Posterior cingulate gyrus (tissue), 11 donors: ENCODE results near the gene PRPSAP1.

ENCODE experiments used
- DNase-seq, 10 donors: peaks; one replicate each; pipeline versions ENCODE4 v3.0.0 to v3.0.0-alpha.2; 2020 to 2021; ENCODE audit warnings: mixed read lengths in 3 of 10
- intact Hi-C: fragments of 100-400 bp; cut with DNase I; formaldehyde crosslinking; loops from one replicate; pipeline ENCODE4 v1.15.1; 2023

PRPSAP1 gene

GRCh38 chr17:76281573-76282371 is 71.9 kb downstream of the PRPSAP1 start:
- intact Hi-C loops, result no loop called here
- peak in 1 of 10 donors; percentile 74 for DNase-seq

- DNase-seq, result no peak
- intact Hi-C loops, result no loop called here
Measured at GRCh38 chr17:76280650-76281049, 73.1 kb downstream of the PRPSAP1 start.

GRCh38 chr17:76279742-76280287 is 73.9 kb downstream of the PRPSAP1 start:
- no peak for DNase-seq
- intact Hi-C loops, result loop anchor here (1.0 to 10.0 kb wide), 4 partner anchors 43 to 265 kb away; no protein-coding TSS in a partner anchor

GRCh38 chr17:76278952-76279741 is 74.6 kb downstream of the PRPSAP1 start:
- peak; percentile 73 to 98 (median 90) for DNase-seq
- intact Hi-C loops, result loop anchor here (1.0 to 10.0 kb wide), 4 partner anchors 42 to 264 kb away; no protein-coding TSS in a partner anchor

GRCh38 chr17:76278268-76278908 is 75.3 kb downstream of the PRPSAP1 start:
- DNase-seq, result no peak
- intact Hi-C loops, result loop anchor here (5.0 to 10.0 kb wide), 3 partner anchors 41 to 264 kb away; no protein-coding TSS in a partner anchor

DNA sequence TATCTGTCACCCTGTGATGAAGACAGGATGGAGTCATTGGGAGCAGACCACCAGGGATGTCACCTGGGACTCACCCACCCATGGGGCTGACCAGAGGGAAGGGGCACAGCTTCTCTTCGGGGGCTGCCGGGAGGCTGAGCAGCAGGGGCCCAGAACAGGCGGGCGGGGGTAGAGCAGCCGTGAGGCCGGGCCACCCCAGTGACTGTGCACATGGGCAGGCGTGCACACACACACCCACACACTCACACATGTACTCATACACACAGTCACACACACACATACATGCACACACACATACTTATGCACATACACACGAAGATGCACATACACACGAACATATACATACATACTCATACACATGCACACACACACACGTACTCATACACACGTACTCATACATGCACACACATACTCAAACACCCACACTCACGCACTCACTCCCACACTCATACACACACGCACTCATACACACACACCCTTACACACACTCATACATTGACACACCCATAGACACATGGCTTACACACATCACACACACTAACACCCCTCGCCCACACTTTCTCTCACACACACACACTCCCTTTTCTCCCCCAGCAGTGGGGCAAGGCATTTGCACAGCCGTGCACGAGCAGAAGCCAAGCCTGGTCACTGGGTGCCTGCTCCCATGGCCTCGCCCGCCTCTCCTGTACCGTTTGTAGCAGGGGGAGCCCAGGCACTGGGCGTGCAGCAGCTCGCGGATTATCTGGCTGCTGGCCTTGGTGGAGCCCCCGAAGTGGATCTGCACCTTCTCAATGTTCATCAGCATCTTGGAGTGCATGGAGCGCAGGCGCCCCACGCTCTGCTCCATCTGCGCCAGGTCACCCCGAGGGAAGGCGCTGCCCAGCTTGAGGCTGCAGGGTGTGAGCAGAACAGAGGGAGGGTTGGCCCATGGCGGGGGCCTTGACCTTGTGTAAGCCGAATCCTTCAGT is 76.1 kb downstream of the PRPSAP1 start:
- DNase-seq, result no peak
- intact Hi-C loops, result loop anchor here (5.0 to 10.0 kb wide), 3 partner anchors 40 to 263 kb away; no protein-coding TSS in a partner anchor

DNA sequence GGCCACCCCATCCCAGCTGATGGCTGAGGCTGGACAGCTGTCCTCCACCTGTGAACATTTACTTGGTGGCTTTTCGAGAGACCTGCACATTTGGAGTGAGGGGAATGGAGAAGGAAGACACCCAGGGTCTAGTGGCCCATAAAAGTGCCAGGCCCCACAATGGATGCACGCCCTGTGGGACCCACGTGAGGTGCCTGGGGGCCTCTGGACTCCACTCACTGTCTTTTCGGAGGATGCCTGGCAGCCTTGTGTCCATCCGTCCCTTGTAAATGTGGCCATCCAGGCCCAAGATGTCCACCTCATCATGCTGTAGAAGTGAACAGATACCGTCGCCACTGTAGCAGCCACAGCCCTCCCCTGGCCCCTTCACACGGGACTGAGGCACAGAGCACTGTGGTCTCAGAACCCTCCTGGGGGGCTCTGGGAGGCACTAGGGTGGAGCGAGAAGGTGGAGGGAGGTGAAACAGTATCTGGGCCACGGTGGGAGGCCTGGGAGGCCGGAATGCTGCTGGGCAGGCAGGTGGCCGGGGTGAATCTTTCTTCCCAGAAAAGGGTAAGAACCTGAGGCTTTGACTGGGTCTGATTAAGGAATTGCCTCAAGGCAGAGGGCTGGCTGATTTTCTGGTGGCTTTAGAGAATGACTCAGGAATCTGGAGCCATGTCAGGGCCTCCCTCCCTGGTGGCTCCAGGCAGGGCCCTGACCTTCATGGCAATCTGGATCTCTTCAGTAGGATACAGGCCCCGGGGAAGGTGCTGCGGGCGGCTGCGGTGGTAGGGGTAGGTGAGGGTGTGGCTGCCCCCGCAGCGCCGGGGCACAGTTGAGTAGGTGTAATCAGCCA is 77.0 kb downstream of the PRPSAP1 start:
- no peak for DNase-seq
- intact Hi-C loops, result loop anchor here (5.0 to 10.0 kb wide), 3 partner anchors 39 to 262 kb away; no protein-coding TSS in a partner anchor

DNA sequence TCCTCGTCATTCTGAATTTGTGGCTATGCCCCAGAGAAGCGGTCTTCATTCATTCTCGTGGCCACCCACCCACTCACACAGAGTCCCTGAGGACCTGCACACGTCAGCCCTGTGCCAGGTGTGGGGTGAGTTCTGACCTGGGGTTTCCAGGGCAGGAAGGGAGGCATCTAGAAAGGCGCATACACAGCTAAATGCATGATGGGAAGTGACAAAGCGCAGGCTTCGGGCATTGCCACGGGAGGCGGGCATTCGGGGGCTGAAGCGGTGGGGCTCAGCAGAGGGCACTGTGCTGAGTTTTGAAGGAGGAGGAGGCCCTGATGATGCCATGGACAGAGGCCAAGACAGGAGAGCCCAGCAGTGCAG is 77.7 kb downstream of the PRPSAP1 start:
- intact Hi-C loops, result loop anchor here (5.0 to 10.0 kb wide), 3 partner anchors 39 to 261 kb away; no protein-coding TSS in a partner anchor
- no peak for DNase-seq

DNA sequence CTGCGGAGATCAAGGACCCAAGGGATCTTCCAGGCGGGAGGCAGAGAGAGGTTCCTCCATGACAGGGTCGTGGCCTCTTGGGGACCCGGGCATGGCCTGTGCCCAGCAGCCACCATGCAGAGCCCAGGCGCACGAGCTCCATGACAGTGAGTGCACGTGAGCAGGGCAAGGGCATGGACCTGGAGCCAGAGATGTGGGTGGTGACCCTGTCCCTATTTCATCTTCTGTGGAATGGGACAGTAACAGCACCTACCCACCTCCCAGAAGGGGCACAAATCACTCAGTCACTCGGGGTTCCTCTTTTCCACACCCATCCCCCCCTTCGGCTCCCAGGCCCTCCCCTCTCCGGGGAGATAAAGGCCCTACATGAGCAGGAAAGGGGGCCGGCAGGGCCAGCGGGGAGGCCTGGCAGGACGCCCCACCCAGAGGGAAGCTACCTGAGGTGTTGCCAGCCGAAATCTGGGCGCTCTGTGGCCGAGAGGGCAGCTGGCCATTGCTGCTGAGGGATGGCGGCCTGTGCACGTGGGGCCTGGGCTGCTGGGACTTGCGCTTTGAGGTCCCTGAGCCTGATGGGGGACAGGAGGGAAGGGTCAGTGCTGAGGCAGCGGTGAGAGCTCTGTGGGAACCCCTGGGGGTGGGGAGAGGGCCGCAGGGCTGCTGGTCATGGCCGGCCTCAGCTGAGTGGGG is 78.2 kb downstream of the PRPSAP1 start:
- intact Hi-C loops, result loop anchor here (5.0 to 10.0 kb wide), 3 partner anchors 38 to 261 kb away; no protein-coding TSS in a partner anchor
- no peak for DNase-seq

- intact Hi-C loops, result loop anchor here (10.0 kb wide), 1 partner anchor 260 kb away; no protein-coding TSS in a partner anchor
- no peak for DNase-seq
Measured at GRCh38 chr17:76274112-76274956, 79.4 kb downstream of the PRPSAP1 start.

DNA sequence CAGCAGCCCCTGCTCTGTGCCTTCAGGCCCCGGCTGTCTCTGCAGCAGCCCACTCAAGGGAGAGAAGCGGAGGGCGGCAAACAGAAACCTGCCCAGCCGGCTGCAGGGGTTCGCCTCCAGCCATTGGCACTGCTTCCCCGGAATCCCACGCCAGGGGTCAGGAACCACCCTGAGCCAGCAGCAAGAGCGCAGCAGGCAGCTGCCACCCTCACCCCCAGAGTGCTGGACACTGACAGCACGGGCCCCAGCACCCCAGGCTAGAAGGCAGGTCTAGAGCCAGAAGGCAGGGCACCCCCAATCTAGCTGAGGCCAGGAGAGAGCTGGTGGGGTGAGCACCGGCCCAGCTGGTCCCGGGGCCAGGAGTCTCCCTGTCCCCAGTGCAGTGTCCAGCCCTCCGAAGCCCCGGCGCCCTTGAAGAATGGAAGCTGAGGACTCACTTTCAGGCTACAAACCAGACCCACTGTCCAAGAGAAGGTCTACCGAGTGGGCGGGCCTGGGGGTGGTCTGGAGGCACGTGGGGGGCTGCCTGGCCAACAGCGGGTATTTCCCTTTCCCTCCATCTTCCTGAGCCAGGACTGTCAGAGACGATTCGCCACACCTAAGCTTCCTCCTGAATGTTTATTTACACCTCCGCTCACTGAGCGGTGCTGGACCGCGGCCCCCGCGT is 80.1 kb downstream of the PRPSAP1 start:
- intact Hi-C loops, result loop anchor here (10.0 kb wide), 1 partner anchor 259 kb away; no protein-coding TSS in a partner anchor
- DNase-seq, result peak in 1 of 10 donors; percentile 83

DNA sequence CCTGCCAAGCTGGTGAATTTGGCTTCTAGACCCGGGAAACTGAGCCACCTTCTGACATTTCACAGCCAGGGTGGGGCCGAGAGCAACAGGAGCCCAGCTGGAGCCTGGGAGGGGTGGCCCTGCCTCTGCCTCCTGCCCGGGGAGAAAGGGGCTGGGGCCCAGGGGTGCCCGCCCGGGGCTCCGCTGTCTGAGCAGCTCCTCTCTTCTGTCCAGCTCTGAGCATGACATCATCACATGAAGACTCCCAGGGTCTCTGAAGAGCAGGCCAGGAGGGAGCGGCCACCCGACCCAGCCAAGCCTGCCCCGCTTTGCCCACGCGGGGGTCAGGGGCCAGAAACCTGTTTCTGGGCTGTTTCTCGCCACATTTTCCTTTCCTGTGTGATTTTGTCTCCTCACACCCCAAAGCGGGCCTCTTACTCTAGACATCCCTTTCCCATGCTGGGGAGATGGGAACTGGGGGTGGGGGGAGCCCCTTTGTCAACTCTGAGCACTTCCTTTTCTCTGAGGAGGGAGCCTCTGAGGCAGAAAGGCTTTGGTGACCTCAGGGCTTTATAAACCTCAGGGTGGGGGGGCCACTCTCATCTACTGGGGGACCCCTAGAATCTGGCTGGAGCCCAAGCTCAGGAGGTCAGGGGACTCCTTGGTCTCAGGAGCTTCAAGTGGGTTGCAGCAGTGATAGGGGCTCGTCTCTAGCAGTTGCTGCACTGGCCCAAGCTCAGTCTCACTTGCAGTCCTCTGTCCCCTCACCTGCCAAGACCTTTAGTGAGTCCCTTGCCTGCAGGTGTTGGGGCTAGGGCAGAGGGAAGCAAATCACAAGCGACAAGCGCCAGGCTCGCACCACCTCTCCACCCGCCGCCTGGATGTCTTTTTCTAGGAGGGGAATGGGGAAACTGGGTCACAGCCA is 80.9 kb downstream of the PRPSAP1 start:
- intact Hi-C loops, result loop anchor here (10.0 kb wide), 1 partner anchor 258 kb away; no protein-coding TSS in a partner anchor
- peak in 1 of 10 donors; percentile 79 for DNase-seq

DNA sequence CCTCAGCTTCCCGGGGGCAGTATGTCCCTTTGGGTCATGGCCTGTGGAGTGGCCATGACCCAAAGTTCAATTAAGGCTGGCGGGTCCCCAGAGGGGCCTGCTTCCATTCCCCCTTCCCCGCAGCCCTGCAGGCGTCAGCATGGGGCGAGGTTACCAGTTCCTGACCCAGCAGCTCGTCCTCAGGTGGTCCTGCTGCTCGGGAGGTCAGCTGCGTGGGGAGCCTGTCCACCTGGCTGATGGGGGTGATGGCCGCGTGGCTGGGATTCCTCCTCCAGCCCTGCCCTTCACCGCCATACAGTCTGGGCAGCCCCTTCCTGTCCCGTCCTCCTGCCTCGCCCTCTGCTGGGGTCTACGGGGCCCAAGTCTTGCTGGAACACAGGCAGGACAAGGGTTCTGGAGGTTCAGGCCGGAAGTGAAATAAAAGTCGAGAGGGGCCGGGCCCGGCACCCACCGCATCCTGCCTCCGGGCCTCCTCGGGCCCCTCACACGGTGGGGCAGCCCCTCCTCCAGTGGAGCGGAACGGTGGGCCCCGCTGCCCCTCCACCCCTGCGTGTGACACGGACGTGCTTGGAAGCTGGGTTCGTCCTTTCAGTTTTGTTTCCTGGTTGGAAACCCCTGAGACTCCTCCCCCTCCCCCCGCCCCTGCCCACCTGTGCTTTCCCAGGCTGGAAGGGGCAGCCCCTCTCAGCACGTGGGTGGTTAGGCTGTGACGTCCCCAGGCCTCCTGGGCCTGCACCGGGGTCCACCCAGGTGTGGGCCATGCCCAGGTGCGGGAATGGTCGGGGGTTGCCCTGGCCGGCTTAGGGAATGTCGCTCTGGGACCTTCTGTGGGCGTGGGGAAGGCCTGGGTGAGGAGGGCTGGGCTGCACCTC is 81.8 kb downstream of the PRPSAP1 start:
- intact Hi-C loops, result loop anchor here (10.0 kb wide), 1 partner anchor 257 kb away; no protein-coding TSS in a partner anchor
- DNase-seq, result no peak
